DOHH2 (cell line): ENCODE data around the gene LTO1.

ENCODE experiments used
- H3F3A ChIP-seq: fragments of 200-600 bp; sonication (generic), shearing (Covaris generic); 2 replicates; pipeline ENCODE4 v1.6.0; 2016; ENCODE audit warnings: antibody characterized with exemption, mild to moderate bottlenecking; ENCODE audit not compliant: control insufficient read depth, insufficient read depth
- H3K27ac ChIP-seq: fragments of 200-600 bp; sonication (generic); 2 replicates; pipeline ENCODE4 v1.5.1; 2014; ENCODE audit warnings: low read depth, mild to moderate bottlenecking, low read length, moderate library complexity
- H3K27me3 ChIP-seq: fragments of 200-600 bp; sonication (generic); 2 replicates; pipeline ENCODE4 v1.6.1; 2014; ENCODE audit warnings: mild to moderate bottlenecking, low read length, mixed read lengths; ENCODE audit not compliant: control insufficient read depth
- H3K36me3 ChIP-seq: fragments of 200-600 bp; sonication (generic); 2 replicates; pipeline ENCODE4 v1.6.1; 2014; ENCODE audit warnings: mild to moderate bottlenecking, low read length, moderate library complexity, mixed read lengths; ENCODE audit not compliant: control insufficient read depth
- H3K4me1 ChIP-seq: fragments of 200-600 bp; sonication (generic); 2 replicates; pipeline ENCODE4 v1.6.1; 2014; ENCODE audit warnings: mild to moderate bottlenecking, low read length, mixed read lengths; ENCODE audit not compliant: control insufficient read depth
- H3K4me2 ChIP-seq: fragments of 200-600 bp; sonication (generic); 2 replicates; pipeline ENCODE4 v1.6.0; 2014; ENCODE audit warnings: mild to moderate bottlenecking, low read length, moderate library complexity
- H3K4me3 ChIP-seq: fragments of 200-600 bp; sonication (generic); 2 replicates; pipeline ENCODE4 v1.5.1; 2014; ENCODE audit warnings: mild to moderate bottlenecking, low read length, mixed read lengths
- H3K79me2 ChIP-seq: fragments of 200-600 bp; sonication (generic); 2 replicates; pipeline ENCODE4 v1.6.1; 2014; ENCODE audit warnings: mild to moderate bottlenecking, low read length, mixed read lengths; ENCODE audit not compliant: control insufficient read depth
- H3K9me2 ChIP-seq: fragments of 200-600 bp; sonication (generic); replicated peaks from 2 replicates; pipeline ENCODE4 v1.6.1; 2014; ENCODE audit warnings: mild to moderate bottlenecking, low read length, mixed read lengths; ENCODE audit not compliant: control insufficient read depth
- H3K9me3 ChIP-seq: fragments of 200-600 bp; sonication (generic); 2 replicates; pipeline ENCODE4 v1.6.1; 2014; ENCODE audit warnings: antibody characterized with exemption, low read length, mixed read lengths; ENCODE audit not compliant: control insufficient read depth, insufficient read depth
- H4K20me1 ChIP-seq: fragments of 200-600 bp; sonication (generic); 2 replicates; pipeline ENCODE4 v1.6.0; 2014; ENCODE audit warnings: low read depth, mild to moderate bottlenecking, antibody characterized with exemption, low read length, moderate library complexity; ENCODE audit not compliant: control insufficient read depth, insufficient read depth
- EZH2phosphoT487 ChIP-seq: fragments of 200-600 bp; sonication (generic); IDR thresholded peaks from 2 replicates; pipeline ENCODE4 v1.6.1; 2017; ENCODE audit warnings: borderline replicate concordance, mild to moderate bottlenecking, antibody characterized with exemption, low read length, moderate library complexity, mixed read lengths
- TF ChIP-seq, protein P1 (sequence below): fragments of 200-600 bp; sonication (generic); IDR thresholded peaks from one replicate; pipeline ENCODE4 v1.5.1; 2014; ENCODE audit warnings: antibody characterized with exemption, mild to moderate bottlenecking, low read depth, low read length; ENCODE audit not compliant: poor library complexity, severe bottlenecking

Gene LTO1

DNA sequence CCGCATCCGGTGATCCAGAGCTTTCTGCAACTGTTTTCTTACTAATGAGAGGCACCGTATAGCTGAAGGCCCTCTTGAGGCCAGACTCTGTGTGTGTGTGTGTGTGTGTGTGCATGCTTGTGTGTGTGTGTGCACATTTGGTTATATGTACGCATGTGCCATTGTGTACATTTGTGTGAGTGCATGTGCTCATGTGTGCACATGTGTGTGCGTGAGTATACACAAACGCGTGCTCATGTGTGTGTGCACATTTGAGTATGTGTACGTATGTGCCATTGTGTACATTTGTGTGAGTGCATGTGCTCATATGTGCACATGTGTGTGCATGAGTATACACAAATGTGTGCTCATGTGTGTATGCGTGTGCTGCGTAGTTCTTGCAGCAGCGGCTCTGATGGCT lies 40.9 kb upstream of the LTO1 start:
- no peaks in the 10 kb centered on the region for H3K9me2 ChIP-seq
- peaks cover 14% of the 10 kb centered on the region for H3K4me1 ChIP-seq
- no peaks in the 10 kb centered on the region for H3K79me2 ChIP-seq
- 0 out of 2 replicates have a peak, but pooled peaks cover 5% of the 10 kb centered on the region for H4K20me1 ChIP-seq
- H3K27me3 ChIP-seq, result peaks cover 22% of the 10 kb centered on the region
- no peak overlapping the region for H3K27ac ChIP-seq
- H3K4me3 ChIP-seq, result no peak overlapping the region
- no peaks in the 10 kb centered on the region for H3K36me3 ChIP-seq
- TF ChIP-seq, protein P1, sequence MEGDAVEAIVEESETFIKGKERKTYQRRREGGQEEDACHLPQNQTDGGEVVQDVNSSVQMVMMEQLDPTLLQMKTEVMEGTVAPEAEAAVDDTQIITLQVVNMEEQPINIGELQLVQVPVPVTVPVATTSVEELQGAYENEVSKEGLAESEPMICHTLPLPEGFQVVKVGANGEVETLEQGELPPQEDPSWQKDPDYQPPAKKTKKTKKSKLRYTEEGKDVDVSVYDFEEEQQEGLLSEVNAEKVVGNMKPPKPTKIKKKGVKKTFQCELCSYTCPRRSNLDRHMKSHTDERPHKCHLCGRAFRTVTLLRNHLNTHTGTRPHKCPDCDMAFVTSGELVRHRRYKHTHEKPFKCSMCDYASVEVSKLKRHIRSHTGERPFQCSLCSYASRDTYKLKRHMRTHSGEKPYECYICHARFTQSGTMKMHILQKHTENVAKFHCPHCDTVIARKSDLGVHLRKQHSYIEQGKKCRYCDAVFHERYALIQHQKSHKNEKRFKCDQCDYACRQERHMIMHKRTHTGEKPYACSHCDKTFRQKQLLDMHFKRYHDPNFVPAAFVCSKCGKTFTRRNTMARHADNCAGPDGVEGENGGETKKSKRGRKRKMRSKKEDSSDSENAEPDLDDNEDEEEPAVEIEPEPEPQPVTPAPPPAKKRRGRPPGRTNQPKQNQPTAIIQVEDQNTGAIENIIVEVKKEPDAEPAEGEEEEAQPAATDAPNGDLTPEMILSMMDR, result no peak
- no peak for TF ChIP-seq EZH2phosphoT487
- H3K4me2 ChIP-seq, result no peak overlapping the region
- no peaks in the 10 kb centered on the region for H3F3A ChIP-seq
- H3K9me3 ChIP-seq, result no peaks in the 10 kb centered on the region

DNA sequence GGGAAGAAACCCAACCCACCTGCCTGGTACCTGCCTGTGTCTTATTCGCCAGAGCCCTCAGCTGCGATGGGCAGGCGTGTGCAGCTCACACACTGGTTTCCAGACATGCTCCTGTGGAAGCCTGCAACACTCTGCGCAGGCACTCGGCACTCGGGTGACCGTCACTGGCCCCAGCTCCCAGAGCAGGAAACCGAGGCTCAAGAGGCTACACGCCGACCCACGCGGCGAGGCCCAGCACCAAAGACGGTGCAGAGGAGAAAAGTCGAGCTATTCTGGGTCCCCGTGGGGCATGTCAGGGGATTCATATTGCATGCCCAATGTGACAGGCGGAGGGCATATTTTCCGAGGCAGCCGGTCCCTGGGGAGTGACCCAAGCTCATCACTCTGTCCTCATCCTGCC lies 40.3 kb upstream of the LTO1 start:
- Histone ChIP-seq H3K9me2 (no peaks in the 10 kb centered on the region), H3K9me3 (no peaks in the 10 kb centered on the region), H3F3A (no peaks in the 10 kb centered on the region), H3K4me3 (no peak overlapping the region), H3K4me2 (no peak overlapping the region), H3K79me2 (no peaks in the 10 kb centered on the region), H3K4me1 (peaks cover 14% of the 10 kb centered on the region), H3K27ac (no peak overlapping the region), H4K20me1 (0 out of 2 replicates have a peak, but pooled peaks cover 5% of the 10 kb centered on the region), H3K36me3 (no peaks in the 10 kb centered on the region), H3K27me3 (peaks cover 19% of the 10 kb centered on the region)
- no peak for TF ChIP-seq EZH2phosphoT487
- TF ChIP-seq, protein P1, result no peak

DNA sequence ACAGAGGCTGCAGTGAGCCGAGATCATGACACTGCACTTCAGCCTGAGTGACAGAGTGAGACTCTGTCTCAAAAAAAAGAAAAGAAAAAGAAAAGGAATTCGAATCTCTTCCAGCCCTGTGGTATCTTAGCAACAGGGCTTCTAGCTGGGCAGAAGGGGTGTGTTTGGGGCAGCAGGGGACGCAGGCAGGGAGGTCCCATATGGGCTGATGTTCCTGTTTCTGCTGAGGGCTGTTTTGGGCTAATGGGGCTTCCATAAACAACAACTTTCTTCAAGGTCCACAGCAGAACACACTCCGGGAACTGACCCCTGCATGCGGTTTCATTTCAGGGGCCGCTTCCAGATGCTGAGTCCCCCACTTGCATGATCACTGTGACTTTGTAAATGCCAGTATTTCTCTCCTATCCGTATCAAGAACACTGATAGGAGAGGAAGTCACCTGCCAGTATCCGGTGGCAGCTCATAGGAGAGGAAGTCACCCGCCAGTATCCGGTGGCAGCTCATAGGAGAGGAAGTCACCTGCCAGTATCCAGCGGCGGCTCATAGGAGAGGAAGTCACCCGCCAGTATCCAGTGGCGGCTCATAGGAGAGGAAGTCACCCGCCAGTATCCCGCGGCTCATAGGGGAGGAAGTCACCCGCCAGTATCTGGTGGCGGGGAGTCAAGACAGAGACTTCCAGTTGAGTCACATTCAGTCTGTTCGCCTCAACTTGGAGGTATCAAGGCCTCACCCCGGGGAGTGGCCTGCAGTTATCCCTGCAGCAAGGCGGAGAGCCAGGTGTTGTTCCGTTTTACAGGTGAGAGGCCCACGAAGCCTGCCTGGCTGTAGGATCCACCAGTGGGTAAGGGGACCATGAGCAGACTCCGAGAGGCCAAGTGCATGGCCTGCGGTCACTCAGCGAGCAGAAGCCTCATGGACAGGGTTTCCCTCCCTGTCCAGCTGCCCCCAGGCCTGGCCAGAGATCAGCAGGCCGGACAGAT lies 37.0 kb upstream of the LTO1 start:
- H3K9me2 ChIP-seq, result no peaks in the 10 kb centered on the region
- H4K20me1 ChIP-seq, result no peaks in the 10 kb centered on the region
- H3K4me3 ChIP-seq, result no peak overlapping the region
- H3K9me3 ChIP-seq, result no peaks in the 10 kb centered on the region
- no peaks in the 10 kb centered on the region; the same call in 1 of the 2 replicates for H3K27me3 ChIP-seq
- H3K79me2 ChIP-seq, result no peaks in the 10 kb centered on the region
- H3K36me3 ChIP-seq, result no peaks in the 10 kb centered on the region
- no peaks in the 10 kb centered on the region for H3F3A ChIP-seq
- peak overlapping the region; percentile 20 for H3K4me2 ChIP-seq
- H3K4me1 ChIP-seq, result peaks cover 10% of the 10 kb centered on the region
- no peak for TF ChIP-seq EZH2phosphoT487
- TF ChIP-seq, protein P1, result no peak
- H3K27ac ChIP-seq, result no peak overlapping the region
